K562 (cell line): Measurements from ENCODE around the gene CABYR.

ENCODE experiments used
- SP1 ChIP-seq: sonication (generic); formaldehyde crosslinking; IDR thresholded peaks from 2 replicates; pipeline ENCODE4 v1.8.1; 2022; ENCODE audit warnings: mild to moderate bottlenecking, missing genetic modification reagents
- TRIM24 ChIP-seq, 2 experiments: fragments of 450-650 bp; IDR thresholded peaks; 2 replicates each; pipeline ENCODE4 v1.6.1; 2016
- ZNF274 ChIP-seq: IDR thresholded peaks from 2 replicates; pipeline ENCODE4 v1.6.1; 2011; ENCODE audit warnings: low read depth, mild to moderate bottlenecking, low read length, moderate library complexity, borderline replicate concordance
- ZNF280A ChIP-seq: fragments of 450-650 bp; IDR thresholded peaks from 2 replicates; pipeline ENCODE4 v1.6.1; 2018; ENCODE audit warnings: mild to moderate bottlenecking, low read depth; ENCODE audit not compliant: partially characterized antibody

DNA sequence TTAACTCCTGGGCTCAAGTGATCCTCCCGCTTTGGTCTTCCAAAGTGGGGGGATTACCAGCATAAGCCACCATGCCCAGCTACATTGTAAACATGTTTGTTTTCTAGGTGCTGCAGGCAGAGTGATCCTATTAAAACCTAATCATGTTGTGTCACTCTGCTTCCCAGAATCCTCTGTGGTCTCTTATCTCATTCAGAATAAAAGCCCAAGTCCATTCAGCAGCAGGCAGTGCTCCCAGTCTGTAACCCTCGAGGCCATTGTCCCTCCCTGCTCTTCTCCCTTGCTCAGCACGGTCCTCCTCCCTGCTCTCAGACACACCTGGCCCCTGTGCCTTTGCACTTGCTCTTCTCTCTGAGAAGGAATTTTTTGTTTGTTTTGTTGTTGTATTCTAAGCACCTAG lies 11.1 kb upstream of the CABYR start:
- no peak for TF ChIP-seq SP1
- TF ChIP-seq ZNF280A = no peak
- TF ChIP-seq TRIM24 (IDR thresholded peaks at IDR 0.05) = no peak
- no peak for TF ChIP-seq ZNF274
